IMR-90 (cell line): ENCODE results near the gene ASL. TPM values are rescaled to one million over a fixed set of nuclear protein-coding genes. Genes with fewer than 3 reads are reported as not detected.

Source experiments
- ATAC-seq: fragments of 200-7000 bp; cut with Tn5 transposase; 2 replicates; pipeline ENCODE4 v1.9.1; 2020; ENCODE audit warnings: low read depth, mild to moderate bottlenecking, moderate library complexity
- BruUV-seq: library from RNA; stranded (reverse); fragments of 400-500 nt; replicated peaks from 2 replicates; lab custom pipeline; 2021; lab: Mats Ljungman, UMichigan
- CTCF ChIA-PET: fragments of 300-600 bp; formaldehyde crosslinking; extraction: SDS; loops from one replicate; lab custom pipeline; 2021; ENCODE audit warnings: antibody characterized with exemption; lab: Yijun Ruan, JAX
- POLR2A ChIA-PET: fragments of 300-600 bp; sonication (Branson Sonifier 250); formaldehyde crosslinking; loops from one replicate; lab custom pipeline; 2022; ENCODE audit warnings: antibody characterized with exemption; ENCODE audit not compliant: unreplicated experiment; lab: Charles Lee
- DNase-seq: peaks from one replicate; pipeline ENCODE4 v3.0.0; 2013
- H2AFZ ChIP-seq: replicated peaks from 2 replicates; pipeline ENCODE3; 2013; ENCODE audit warnings: low read length, mild to moderate bottlenecking; ENCODE audit not compliant: poor library complexity
- H2AK5ac ChIP-seq: 2 replicates; pipeline ENCODE4 v1.6.1; 2013; ENCODE audit warnings: low read depth, low read length, inconsistent platforms
- H2AK9ac ChIP-seq: replicated peaks from 2 replicates; pipeline ENCODE3; 2013; ENCODE audit warnings: mild to moderate bottlenecking, low read depth, low read length, moderate library complexity; ENCODE audit not compliant: poor library complexity
- H2BK120ac ChIP-seq: 2 replicates; pipeline ENCODE4 v1.6.1; 2013; ENCODE audit warnings: low read depth, low read length, inconsistent platforms
- H2BK15ac ChIP-seq: 3 replicates; pipeline ENCODE4 v1.6.1; 2013; ENCODE audit warnings: low read depth, low read length, inconsistent platforms
- H2BK20ac ChIP-seq: 2 replicates; pipeline ENCODE4 v1.6.1; 2013; ENCODE audit warnings: low read depth, mild to moderate bottlenecking, inconsistent platforms, low read length, moderate library complexity
- H2BK5ac ChIP-seq: 2 replicates; pipeline ENCODE4 v1.6.1; 2013; ENCODE audit warnings: mild to moderate bottlenecking, low read depth, low read length, inconsistent platforms; ENCODE audit not compliant: poor library complexity, severe bottlenecking
- H3K14ac ChIP-seq: replicated peaks from 2 replicates; pipeline ENCODE4 v1.6.1; 2013; ENCODE audit warnings: low read depth, low read length, inconsistent platforms
- H3K18ac ChIP-seq: 2 replicates; pipeline ENCODE4 v1.6.1; 2013; ENCODE audit warnings: low read depth, low read length, control low read depth
- H3K23ac ChIP-seq: 2 replicates; pipeline ENCODE4 v1.6.1; 2013; ENCODE audit warnings: low read depth, low read length, inconsistent platforms
- H3K27ac ChIP-seq: 2 replicates; pipeline ENCODE4 v1.5.1; 2013; ENCODE audit warnings: mild to moderate bottlenecking, control low read depth, low read length; ENCODE audit not compliant: insufficient read depth
- H3K27me3 ChIP-seq: 2 replicates; pipeline ENCODE4 v1.6.1; 2013; ENCODE audit warnings: low read length; ENCODE audit not compliant: control insufficient read depth, insufficient read depth
- H3K36me3 ChIP-seq: 2 replicates; pipeline ENCODE4 v1.6.1; 2013; ENCODE audit warnings: low read length, mixed read lengths; ENCODE audit not compliant: control insufficient read depth, insufficient read depth
- H3K4ac ChIP-seq: 2 replicates; pipeline ENCODE4 v1.6.1; 2013; ENCODE audit warnings: low read depth, low read length, inconsistent platforms
- H3K4me1 ChIP-seq: 2 replicates; pipeline ENCODE4 v1.6.1; 2013; ENCODE audit warnings: low read length, mixed read lengths; ENCODE audit not compliant: control insufficient read depth, insufficient read depth
- H3K4me2 ChIP-seq: 2 replicates; pipeline ENCODE4 v1.6.1; 2013; ENCODE audit warnings: low read depth, mild to moderate bottlenecking, control low read depth, low read length, moderate library complexity
- H3K4me3 ChIP-seq: 2 replicates; pipeline ENCODE4 v1.5.1; 2013; ENCODE audit warnings: low read depth, mild to moderate bottlenecking, control low read depth, low read length, moderate library complexity; ENCODE audit not compliant: insufficient read depth
- H3K56ac ChIP-seq: 2 replicates; pipeline ENCODE4 v1.6.1; 2013; ENCODE audit warnings: low read length, inconsistent platforms; ENCODE audit not compliant: insufficient read depth; ENCODE audit errors: extremely low read depth
- H3K79me1 ChIP-seq, 2 experiments: 2 replicates each; pipeline ENCODE4 v1.6.1; 2013; ENCODE audit warnings: low read length in 2 of 2, inconsistent platforms in 1 of 2, low read depth in 1 of 2
- H3K9ac ChIP-seq: 2 replicates; pipeline ENCODE4 v1.6.1; 2013; ENCODE audit warnings: low read depth, low read length, control low read depth
- H3K9me1 ChIP-seq: 2 replicates; pipeline ENCODE4 v1.6.1; 2013; ENCODE audit warnings: low read length, inconsistent platforms; ENCODE audit not compliant: insufficient read depth
- H3K9me3 ChIP-seq: 2 replicates; pipeline ENCODE4 v1.6.1; 2013; ENCODE audit warnings: low read length; ENCODE audit not compliant: control insufficient read depth, insufficient read depth
- H4K20me1 ChIP-seq: 2 replicates; pipeline ENCODE4 v1.6.1; 2013; ENCODE audit warnings: low read length, inconsistent platforms; ENCODE audit not compliant: insufficient read depth
- H4K5ac ChIP-seq: 2 replicates; pipeline ENCODE4 v1.6.1; 2013; ENCODE audit warnings: mild to moderate bottlenecking, low read depth, low read length, control low read depth
- H4K8ac ChIP-seq, 2 experiments: 2 replicates each; pipeline ENCODE4 v1.6.1; 2013; ENCODE audit warnings: low read depth in 2 of 2, low read length in 2 of 2, control low read depth in 1 of 2, inconsistent platforms in 1 of 2
- H4K91ac ChIP-seq: 2 replicates; pipeline ENCODE4 v1.6.1; 2013; ENCODE audit warnings: low read depth, low read length, inconsistent platforms; ENCODE audit not compliant: insufficient read depth
- MAZ ChIP-seq: IDR thresholded peaks from 2 replicates; pipeline ENCODE4 v1.6.1; 2012; ENCODE audit warnings: low read depth, mild to moderate bottlenecking, low read length, improper control_type of control experiment, moderate library complexity, borderline replicate concordance
- MXI1 ChIP-seq: IDR thresholded peaks from 2 replicates; pipeline ENCODE4 v1.6.1; 2012; ENCODE audit warnings: low read depth, mild to moderate bottlenecking, low read length, moderate library complexity, borderline replicate concordance
- NFE2L2 ChIP-seq: fragments of 150-350 bp; IDR thresholded peaks from 2 replicates; pipeline ENCODE4 v1.6.1; 2016; ENCODE audit warnings: low read depth, mild to moderate bottlenecking, low read length
- POLR2A ChIP-seq: IDR thresholded peaks from 2 replicates; pipeline ENCODE4 v1.6.1; 2012; ENCODE audit warnings: mild to moderate bottlenecking, low read depth, low read length
- RAD21 ChIP-seq: IDR thresholded peaks from 2 replicates; pipeline ENCODE4 v1.6.1; 2012; ENCODE audit warnings: low read length, improper control_type of control experiment
- RCOR1 ChIP-seq: IDR thresholded peaks from 2 replicates; pipeline ENCODE4 v1.6.1; 2012; ENCODE audit warnings: mild to moderate bottlenecking, low read length, improper control_type of control experiment; ENCODE audit not compliant: insufficient replicate concordance
- SMC3 ChIP-seq: fragments of 150-350 bp; IDR thresholded peaks from 2 replicates; pipeline ENCODE4 v1.6.1; 2016; ENCODE audit warnings: low read depth, mild to moderate bottlenecking, antibody characterized with exemption, low read length, moderate library complexity
- WGBS, 2 experiments: methylation state at CpG; one replicate each; pipeline versions ENCODE4 v1.1.5 to v1.1.7; 2013; ENCODE audit warnings: missing lambda C conversion rate in 2 of 2; ENCODE audit not compliant: insufficient read length in 1 of 2; ENCODE audit errors: extremely low coverage in 2 of 2; 5-methylcytosine and 5-hydroxymethylcytosine counted together
- dilution Hi-C: fragments of 300-500 bp; cut with HindIII; formaldehyde crosslinking; loops from one replicate; pipeline ENCODE4 v1.14.3; 2018; ENCODE audit warnings: low sequenced_read_pairs; ENCODE audit not compliant: unreplicated experiment
- in situ Hi-C: fragments of 300-500 bp; cut with MboI; formaldehyde crosslinking; loops from 3 replicates; pipeline ENCODE4 v1.14.3; 2019; ENCODE audit warnings: low sequenced_read_pairs, inconsistent platforms, mixed read lengths
- intact Hi-C: fragments of 100-400 bp; cut with micrococcal nuclease; formaldehyde crosslinking; loops from 2 replicates; pipeline ENCODE4 v1.10.0; 2022
- polyA plus RNA-seq, 3 experiments: library from polyadenylated mRNA; depleted of rRNA; stranded (reverse); fragments of >200 nt; gene quantifications; 2 replicates each; pipeline ENCODE4 v1.2.3, GENCODE V29; 2012; ENCODE audit warnings: low replicate concordance in 1 of 3
- total RNA-seq: library from RNA; depleted of rRNA; stranded (reverse); fragments of >200 nt; gene quantifications from 2 replicates; pipeline ENCODE4 v1.2.3, GENCODE V29; 2012
- TF ChIP-seq, protein P1 (sequence below): fragments of 150-350 bp; IDR thresholded peaks from 2 replicates; pipeline ENCODE4 v1.6.1; 2017; ENCODE audit warnings: mild to moderate bottlenecking, antibody characterized with exemption, low read length, low read depth

The ASL gene
- total and polyA plus RNA-seq, 2 of the 4 experiments (the other 2 are of a cell fraction): 49.0 to 50.0 TPM

DNA sequence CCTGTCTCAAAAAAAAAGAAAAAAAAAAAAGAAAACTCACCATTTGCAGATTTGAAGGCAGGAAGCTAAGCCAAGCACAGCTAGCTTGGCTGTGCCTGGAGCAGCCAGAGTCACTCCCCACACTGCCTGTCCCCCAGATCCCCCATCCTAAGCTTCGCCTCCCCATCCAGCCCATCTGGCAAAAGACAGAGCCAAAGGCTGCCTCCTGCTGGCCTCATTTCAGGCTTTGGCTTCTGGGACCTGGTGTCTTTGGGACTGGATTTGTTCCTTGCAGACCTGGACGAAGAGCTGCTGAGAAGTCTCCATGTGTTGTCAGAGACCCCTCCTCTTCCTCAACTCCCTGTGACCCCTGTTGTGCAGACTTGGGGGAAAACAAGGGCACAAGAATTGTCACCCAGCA, 8.1 kb downstream of the ASL start:
- Histone ChIP-seq H3K36me3 (peaks cover 35% of the 10 kb centered on the region), H2BK20ac (no peak overlapping the region), H3K23ac (no peak overlapping the region), H3K27me3 (no peaks in the 10 kb centered on the region), H2BK120ac (no peak overlapping the region), H4K5ac (no peak overlapping the region), H2AK5ac (no peak overlapping the region), H2BK15ac (no peak overlapping the region), H3K4me3 (no peak overlapping the region), H2AFZ (no peak overlapping the region), H3K18ac (no peak overlapping the region), H3K14ac (no peak overlapping the region), H3K4me1 (no peaks in the 10 kb centered on the region), H4K20me1 (peaks cover 4% of the 10 kb centered on the region; the same call in 1 of the 2 replicates), H4K8ac (no peak overlapping the region), H3K9me3 (no peaks in the 10 kb centered on the region), H3K79me1 (peaks cover 5 to 13% of the 10 kb centered on the region in 2 experiments), H3K4ac (no peak overlapping the region), H2BK5ac (no peak overlapping the region), H3K4me2 (no peak overlapping the region), H3K27ac (no peak overlapping the region), H4K91ac (no peak overlapping the region), H3K9me1 (peaks cover 5% of the 10 kb centered on the region; the same call in 1 of the 2 replicates), H3K56ac (no peak overlapping the region), H3K9ac (no peak overlapping the region), H2AK9ac (no peak overlapping the region)
- ChIA-PET POLR2A (interaction anchor here (1.0 kb wide), 1 partner anchor 8 kb away, joined by 3 read pairs; the partner anchor contains the start of gene ASL), CTCF (no interaction called here)
- DNase-seq: no peak
- in situ Hi-C loops: no loop called here
- no peak for TF ChIP-seq MXI1
- TF ChIP-seq RCOR1: no peak
- no peak for TF ChIP-seq POLR2A
- TF ChIP-seq RAD21: no peak
- no peak for TF ChIP-seq NFE2L2
- TF ChIP-seq, protein P1, sequence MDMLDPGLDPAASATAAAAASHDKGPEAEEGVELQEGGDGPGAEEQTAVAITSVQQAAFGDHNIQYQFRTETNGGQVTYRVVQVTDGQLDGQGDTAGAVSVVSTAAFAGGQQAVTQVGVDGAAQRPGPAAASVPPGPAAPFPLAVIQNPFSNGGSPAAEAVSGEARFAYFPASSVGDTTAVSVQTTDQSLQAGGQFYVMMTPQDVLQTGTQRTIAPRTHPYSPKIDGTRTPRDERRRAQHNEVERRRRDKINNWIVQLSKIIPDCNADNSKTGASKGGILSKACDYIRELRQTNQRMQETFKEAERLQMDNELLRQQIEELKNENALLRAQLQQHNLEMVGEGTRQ: no peak
- no peak for TF ChIP-seq MAZ
- TF ChIP-seq SMC3: no peak
- dilution Hi-C loops: no loop called here
- no TSS peak for BruUV-seq
- no CpG with 5 or more reads among the region's 2 CpGs for WGBS, 2 experiments
- no peak for ATAC-seq
- intact Hi-C loops: no loop called here
